Measurements from ENCODE around the gene HOXA10.
A peak's percentile ranks its signal among the peaks of the same experiment; 100 is the strongest.

Gene HOXA10

GRCh38 chr7:27168265-27168947, 5.7 kb downstream of the HOXA10 start:
- Histone ChIP-seq H3K27ac (ENCODE audit: low read depth, low read length, severe bottlenecking) (no peak overlapping the region), H3K4me3 (ENCODE audit: extremely low read depth, insufficient read depth, low read length, poor library complexity, severe bottlenecking) (peak overlapping the region; percentile 14), H3K9me3 (ENCODE audit: control insufficient read depth, low read length) (no peaks in the 10 kb centered on the region)

GRCh38 chr7:27167916-27168264, 6.2 kb downstream of the HOXA10 start:
- 7 to 20% methylated on average over 2 to 3 of the region's 4 CpGs for WGBS, 2 experiments (ENCODE audit: insufficient coverage in 2 of 2)
- Histone ChIP-seq H3K36me3 (ENCODE audit: control insufficient read depth, insufficient read depth, low read length) (no peaks in the 10 kb centered on the region), H3K4me3 (ENCODE audit: extremely low read depth, insufficient read depth, low read length, poor library complexity, severe bottlenecking) (no peak overlapping the region), H3K9me3 (ENCODE audit: control insufficient read depth, low read length) (no peaks in the 10 kb centered on the region), H3K27ac (ENCODE audit: low read depth, low read length, severe bottlenecking) (no peak overlapping the region), H3K4me1 (ENCODE audit: control insufficient read depth, insufficient read depth, low read length, poor library complexity, severe bottlenecking) (peaks cover 2% of the 10 kb centered on the region)

More at GRCh38 chr7:27168265-27168947, 5.7 kb downstream of the HOXA10 start:
- WGBS, 2 experiments (ENCODE audit: insufficient coverage in 2 of 2), result 6% methylated on average over 21 to 25 of the region's 25 CpGs
- Histone ChIP-seq H3K36me3 (ENCODE audit: control insufficient read depth, insufficient read depth, low read length) (no peaks in the 10 kb centered on the region), H3K4me1 (ENCODE audit: control insufficient read depth, insufficient read depth, low read length, poor library complexity, severe bottlenecking) (peaks cover 2% of the 10 kb centered on the region)

GRCh38 chr7:27166531-27167505, 7.3 kb downstream of the HOXA10 start:
- Histone ChIP-seq H3K4me1 (ENCODE audit: control insufficient read depth, insufficient read depth, low read length, poor library complexity, severe bottlenecking) (peaks cover 2% of the 10 kb centered on the region), H3K27ac (ENCODE audit: low read depth, low read length, severe bottlenecking) (peak overlapping the region; percentile 16), H3K4me3 (ENCODE audit: extremely low read depth, insufficient read depth, low read length, poor library complexity, severe bottlenecking) (peak overlapping the region; percentile 11), H3K36me3 (ENCODE audit: control insufficient read depth, insufficient read depth, low read length) (no peaks in the 10 kb centered on the region), H3K9me3 (ENCODE audit: control insufficient read depth, low read length) (no peaks in the 10 kb centered on the region)
- 3 to 6% methylated on average over 37 to 48 of the region's 50 CpGs for WGBS, 2 experiments (ENCODE audit: insufficient coverage in 2 of 2)

- peak overlapping the region; percentile 29 for H3K27ac ChIP-seq (ENCODE audit: low read depth, low read length, severe bottlenecking)
- no peaks in the 10 kb centered on the region for H3K9me3 ChIP-seq (ENCODE audit: control insufficient read depth, low read length)
- H3K36me3 ChIP-seq (ENCODE audit: control insufficient read depth, insufficient read depth, low read length), result no peaks in the 10 kb centered on the region
- peaks cover 6% of the 10 kb centered on the region for H3K4me1 ChIP-seq (ENCODE audit: control insufficient read depth, insufficient read depth, low read length, poor library complexity, severe bottlenecking)
- WGBS, 2 experiments (ENCODE audit: insufficient coverage in 2 of 2), result 5 to 8% methylated on average over 27 to 46 of the region's 46 CpGs
- H3K4me3 ChIP-seq (ENCODE audit: extremely low read depth, insufficient read depth, low read length, poor library complexity, severe bottlenecking), result peak overlapping the region; percentile 24
Measured at GRCh38 chr7:27165996-27166530, 8.1 kb downstream of the HOXA10 start.

- Histone ChIP-seq H3K4me1 (ENCODE audit: control insufficient read depth, insufficient read depth, low read length, poor library complexity, severe bottlenecking) (peaks cover 7% of the 10 kb centered on the region), H3K4me3 (ENCODE audit: extremely low read depth, insufficient read depth, low read length, poor library complexity, severe bottlenecking) (peak within 1 kb of the TSS; percentile 24), H3K27ac (ENCODE audit: low read depth, low read length, severe bottlenecking) (peak within 1 kb of the TSS; percentile 29), H3K36me3 (ENCODE audit: control insufficient read depth, insufficient read depth, low read length) (no peaks in the 10 kb centered on the region), H3K9me3 (ENCODE audit: control insufficient read depth, low read length) (no peaks in the 10 kb centered on the region)
- 8 to 9% methylated on average over 55 to 63 of the region's 82 CpGs for WGBS, 2 experiments (ENCODE audit: insufficient coverage in 2 of 2)
Measured at GRCh38 chr7:27165089-27165995, 8.8 kb downstream of the HOXA10 start, which contains the start of gene HOXA9. Gene HOXA9 (minus strand): TSS chr7:27165537. CDS start chr7:27165457, 80 bp downstream.

- 1 to 2% methylated on average over 44 of the region's 47 CpGs for WGBS, 2 experiments (ENCODE audit: insufficient coverage in 2 of 2)
- peak overlapping the region; percentile 24 for H3K4me3 ChIP-seq (ENCODE audit: extremely low read depth, insufficient read depth, low read length, poor library complexity, severe bottlenecking)
Measured at GRCh38 chr7:27164367-27165088, 9.6 kb downstream of the HOXA10 start.

GRCh38 chr7:27164045-27164366, 10.1 kb downstream of the HOXA10 start:
- Histone ChIP-seq H3K9me3 (ENCODE audit: control insufficient read depth, low read length) (no peaks in the 10 kb centered on the region), H3K4me3 (ENCODE audit: extremely low read depth, insufficient read depth, low read length, poor library complexity, severe bottlenecking) (peak overlapping the region; percentile 24), H3K4me1 (ENCODE audit: control insufficient read depth, insufficient read depth, low read length, poor library complexity, severe bottlenecking) (peaks cover 7% of the 10 kb centered on the region), H3K27ac (ENCODE audit: low read depth, low read length, severe bottlenecking) (no peak overlapping the region), H3K36me3 (ENCODE audit: control insufficient read depth, insufficient read depth, low read length) (no peaks in the 10 kb centered on the region)
- 4 to 9% methylated on average over 9 to 10 of the region's 12 CpGs for WGBS, 2 experiments (ENCODE audit: insufficient coverage in 2 of 2)

More at GRCh38 chr7:27164367-27165088, 9.6 kb downstream of the HOXA10 start:
- Histone ChIP-seq H3K36me3 (ENCODE audit: control insufficient read depth, insufficient read depth, low read length) (no peaks in the 10 kb centered on the region), H3K9me3 (ENCODE audit: control insufficient read depth, low read length) (no peaks in the 10 kb centered on the region), H3K4me1 (ENCODE audit: control insufficient read depth, insufficient read depth, low read length, poor library complexity, severe bottlenecking) (peaks cover 7% of the 10 kb centered on the region), H3K27ac (ENCODE audit: low read depth, low read length, severe bottlenecking) (no peak overlapping the region)

GRCh38 chr7:27163288-27164044, 10.7 kb downstream of the HOXA10 start:
- WGBS, 2 experiments (ENCODE audit: insufficient coverage in 2 of 2), result 16 to 17% methylated on average over 18 of the region's 24 CpGs
- H3K36me3 ChIP-seq (ENCODE audit: control insufficient read depth, insufficient read depth, low read length), result no peaks in the 10 kb centered on the region
- no peaks in the 10 kb centered on the region for H3K9me3 ChIP-seq (ENCODE audit: control insufficient read depth, low read length)
- no peak overlapping the region for H3K27ac ChIP-seq (ENCODE audit: low read depth, low read length, severe bottlenecking)
- peaks cover 7% of the 10 kb centered on the region for H3K4me1 ChIP-seq (ENCODE audit: control insufficient read depth, insufficient read depth, low read length, poor library complexity, severe bottlenecking)
- peak overlapping the region; percentile 24 for H3K4me3 ChIP-seq (ENCODE audit: extremely low read depth, insufficient read depth, low read length, poor library complexity, severe bottlenecking)

GRCh38 chr7:27162561-27163287, 11.4 kb downstream of the HOXA10 start:
- Histone ChIP-seq H3K4me3 (ENCODE audit: extremely low read depth, insufficient read depth, low read length, poor library complexity, severe bottlenecking) (peak overlapping the region; percentile 24), H3K4me1 (ENCODE audit: control insufficient read depth, insufficient read depth, low read length, poor library complexity, severe bottlenecking) (peaks cover 7% of the 10 kb centered on the region), H3K27ac (ENCODE audit: low read depth, low read length, severe bottlenecking) (no peak overlapping the region), H3K9me3 (ENCODE audit: control insufficient read depth, low read length) (no peaks in the 10 kb centered on the region), H3K36me3 (ENCODE audit: control insufficient read depth, insufficient read depth, low read length) (no peaks in the 10 kb centered on the region)
- 60 to 75% methylated on average over 1 of the region's 7 CpGs for WGBS, 2 experiments (ENCODE audit: insufficient coverage in 2 of 2)
